NCI-H748 (cell line): Measurements from ENCODE around the gene TSPAN6.

ENCODE experiments used
- DNase-seq: peaks from one replicate; lab custom pipeline; 2025; ENCODE audit not compliant: unreplicated experiment; lab: John Stamatoyannopoulos, UW

TSPAN6 gene

GRCh38 chrX:100648458-100649417 is 12.1 kb upstream of the TSPAN6 start:
- DNase-seq = peak; percentile 59

GRCh38 chrX:100647739-100648138 is 11.1 kb upstream of the TSPAN6 start:
- DNase-seq = peak; percentile 73

- DNase-seq = no peak
These were observed 10.5 kb upstream of the TSPAN6 start for GRCh38 chrX:100647095-100647494.

- DNase-seq = no peak
These were observed 8.5 kb upstream of the TSPAN6 start for GRCh38 chrX:100645106-100645505.

GRCh38 chrX:100643956-100644860 is 7.6 kb upstream of the TSPAN6 start, which contains the start of gene SRPX2:
SRPX2 (plus strand) TSS chrX:100644199; CDS start chrX:100646323, 2,124 bp downstream.
- no peak for DNase-seq

GRCh38 chrX:100643212-100643611 is 6.6 kb upstream of the TSPAN6 start:
- no peak for DNase-seq

GRCh38 chrX:100642290-100642689 is 5.7 kb upstream of the TSPAN6 start:
- DNase-seq = no peak

- DNase-seq = peak; percentile 35
These were observed 651 bp downstream of the TSPAN6 start for GRCh38 chrX:100635989-100636320.

- no peak for DNase-seq
These were observed 1.6 kb downstream of the TSPAN6 start for GRCh38 chrX:100635040-100635439.

- peak; percentile 1 for DNase-seq
These were observed 10.6 kb downstream of the TSPAN6 start for GRCh38 chrX:100625985-100626491.

- no peak for DNase-seq
These were observed 13.6 kb downstream of the TSPAN6 start for GRCh38 chrX:100623001-100623400.

- DNase-seq = peak; percentile 38
These were observed 21.6 kb downstream of the TSPAN6 start for GRCh38 chrX:100615005-100615404.

- DNase-seq = no peak
These were observed 24.7 kb downstream of the TSPAN6 start for GRCh38 chrX:100611951-100612350.

GRCh38 chrX:100609591-100609990 is 27.0 kb downstream of the TSPAN6 start:
- DNase-seq = no peak

GRCh38 chrX:100606753-100607152 is 29.9 kb downstream of the TSPAN6 start:
- no peak for DNase-seq

GRCh38 chrX:100600758-100601157 is 35.8 kb downstream of the TSPAN6 start:
- no peak for DNase-seq

- DNase-seq = no peak
These were observed 36.3 kb downstream of the TSPAN6 start for GRCh38 chrX:100600340-100600739.

- DNase-seq = no peak
These were observed 37.1 kb downstream of the TSPAN6 start for GRCh38 chrX:100599456-100599855.

GRCh38 chrX:100596601-100597000 is 40.0 kb downstream of the TSPAN6 start:
- DNase-seq = no peak

GRCh38 chrX:100593581-100593980 is 43.0 kb downstream of the TSPAN6 start:
- no peak for DNase-seq

- no peak for DNase-seq
These were observed 43.5 kb downstream of the TSPAN6 start for GRCh38 chrX:100593126-100593525.
